IPS-20b (cell line): ENCODE results near the gene NTNG1.

Source experiments
- H3K27ac ChIP-seq: one replicate; pipeline ENCODE4 v1.5.1; 2013; ENCODE audit warnings: low read length
- H3K27me3 ChIP-seq: 2 replicates; pipeline ENCODE4 v1.6.1; 2013; ENCODE audit warnings: mild to moderate bottlenecking, low read length, inconsistent platforms; ENCODE audit not compliant: insufficient read depth
- H3K36me3 ChIP-seq: 2 replicates; pipeline ENCODE4 v1.6.1; 2013; ENCODE audit warnings: low read depth, mild to moderate bottlenecking, inconsistent platforms, low read length, moderate library complexity; ENCODE audit not compliant: insufficient read depth
- H3K4me1 ChIP-seq: 2 replicates; pipeline ENCODE4 v1.6.1; 2013; ENCODE audit warnings: mild to moderate bottlenecking, control low read depth, inconsistent platforms, low read length, moderate library complexity; ENCODE audit not compliant: insufficient read depth
- H3K4me3 ChIP-seq: 2 replicates; pipeline ENCODE4 v1.5.1; 2013; ENCODE audit warnings: mild to moderate bottlenecking, low read length, inconsistent platforms
- H3K9ac ChIP-seq: 2 replicates; pipeline ENCODE4 v1.6.1; 2013; ENCODE audit warnings: low read depth, mild to moderate bottlenecking, inconsistent platforms, low read length, moderate library complexity
- H3K9me3 ChIP-seq: 2 replicates; pipeline ENCODE4 v1.6.1; 2013; ENCODE audit warnings: mild to moderate bottlenecking, low read depth, low read length, inconsistent platforms; ENCODE audit not compliant: insufficient read depth

The NTNG1 gene

GRCh38 chr1:107246775-107247345 lies 106.0 kb downstream of the NTNG1 start:
- Histone ChIP-seq H3K36me3 (no peaks in the 10 kb centered on the region), H3K4me1 (peaks cover 27% of the 10 kb centered on the region; the same call in 1 of the 2 replicates), H3K9ac (no peak overlapping the region), H3K27ac (no peak overlapping the region), H3K9me3 (no peaks in the 10 kb centered on the region), H3K27me3 (no peaks in the 10 kb centered on the region), H3K4me3 (no peak overlapping the region)

GRCh38 chr1:107247679-107248078 lies 106.8 kb downstream of the NTNG1 start:
- H3K4me3 ChIP-seq, result no peak overlapping the region
- H3K27ac ChIP-seq, result no peak overlapping the region

GRCh38 chr1:107250169-107250568 lies 109.3 kb downstream of the NTNG1 start:
- Histone ChIP-seq H3K36me3 (no peaks in the 10 kb centered on the region), H3K4me3 (no peak overlapping the region), H3K9me3 (no peaks in the 10 kb centered on the region), H3K9ac (no peak overlapping the region), H3K27me3 (no peaks in the 10 kb centered on the region), H3K4me1 (peaks cover 34% of the 10 kb centered on the region; the same call in 1 of the 2 replicates), H3K27ac (no peak overlapping the region)

More at GRCh38 chr1:107247679-107248078, 106.8 kb downstream of the NTNG1 start:
- no peaks in the 10 kb centered on the region for H3K9me3 ChIP-seq
- peaks cover 23% of the 10 kb centered on the region; the same call in 1 of the 2 replicates for H3K4me1 ChIP-seq
- no peaks in the 10 kb centered on the region for H3K36me3 ChIP-seq
- H3K9ac ChIP-seq, result no peak overlapping the region
- H3K27me3 ChIP-seq, result no peaks in the 10 kb centered on the region

- Histone ChIP-seq H3K27ac (no peak overlapping the region), H3K36me3 (no peaks in the 10 kb centered on the region), H3K4me3 (no peak overlapping the region), H3K9ac (no peak overlapping the region), H3K9me3 (no peaks in the 10 kb centered on the region), H3K27me3 (no peaks in the 10 kb centered on the region), H3K4me1 (peaks cover 38% of the 10 kb centered on the region; the same call in 1 of the 2 replicates)
Observed at GRCh38 chr1:107251083-107251482, 110.2 kb downstream of the NTNG1 start.

- H3K4me1 ChIP-seq, result peaks cover 44% of the 10 kb centered on the region
Observed at GRCh38 chr1:107251839-107252238, 111.0 kb downstream of the NTNG1 start.

GRCh38 chr1:107252271-107252670 lies 111.4 kb downstream of the NTNG1 start:
- no peaks in the 10 kb centered on the region for H3K27me3 ChIP-seq
- no peak overlapping the region for H3K4me3 ChIP-seq
- H3K9ac ChIP-seq, result no peak overlapping the region
- peaks cover 40% of the 10 kb centered on the region for H3K4me1 ChIP-seq
- no peaks in the 10 kb centered on the region for H3K36me3 ChIP-seq
- H3K27ac ChIP-seq, result no peak overlapping the region
- H3K9me3 ChIP-seq, result no peaks in the 10 kb centered on the region

More at GRCh38 chr1:107251839-107252238, 111.0 kb downstream of the NTNG1 start:
- Histone ChIP-seq H3K27me3 (no peaks in the 10 kb centered on the region), H3K9ac (no peak overlapping the region), H3K36me3 (no peaks in the 10 kb centered on the region), H3K27ac (no peak overlapping the region), H3K4me3 (no peak overlapping the region), H3K9me3 (no peaks in the 10 kb centered on the region)

- Histone ChIP-seq H3K27ac (no peak overlapping the region), H3K9ac (no peak overlapping the region)
Observed at GRCh38 chr1:107254306-107254705, 113.5 kb downstream of the NTNG1 start.

GRCh38 chr1:107255469-107255868 lies 114.6 kb downstream of the NTNG1 start:
- Histone ChIP-seq H3K4me1 (peaks cover 23% of the 10 kb centered on the region), H3K9me3 (no peaks in the 10 kb centered on the region), H3K4me3 (no peak overlapping the region), H3K27ac (no peak overlapping the region), H3K36me3 (no peaks in the 10 kb centered on the region), H3K9ac (no peak overlapping the region), H3K27me3 (no peaks in the 10 kb centered on the region)

More at GRCh38 chr1:107254306-107254705, 113.5 kb downstream of the NTNG1 start:
- no peaks in the 10 kb centered on the region for H3K9me3 ChIP-seq
- no peaks in the 10 kb centered on the region for H3K36me3 ChIP-seq
- peaks cover 27% of the 10 kb centered on the region for H3K4me1 ChIP-seq
- no peaks in the 10 kb centered on the region for H3K27me3 ChIP-seq
- no peak overlapping the region for H3K4me3 ChIP-seq

- H3K27me3 ChIP-seq, result no peaks in the 10 kb centered on the region
- H3K4me1 ChIP-seq, result peaks cover 9% of the 10 kb centered on the region
- no peak overlapping the region for H3K27ac ChIP-seq
- H3K9me3 ChIP-seq, result no peaks in the 10 kb centered on the region
- H3K36me3 ChIP-seq, result no peaks in the 10 kb centered on the region
- no peak overlapping the region for H3K9ac ChIP-seq
- H3K4me3 ChIP-seq, result no peak overlapping the region
Observed at GRCh38 chr1:107262467-107263286, 121.8 kb downstream of the NTNG1 start.

- Histone ChIP-seq H3K9me3 (no peaks in the 10 kb centered on the region), H3K36me3 (no peaks in the 10 kb centered on the region), H3K27me3 (no peaks in the 10 kb centered on the region), H3K27ac (no peak overlapping the region), H3K9ac (no peak overlapping the region), H3K4me3 (no peak overlapping the region), H3K4me1 (peaks cover 10% of the 10 kb centered on the region)
Observed at GRCh38 chr1:107263291-107263915, 122.6 kb downstream of the NTNG1 start.

GRCh38 chr1:107264007-107264406 lies 123.2 kb downstream of the NTNG1 start:
- H3K9ac ChIP-seq, result no peak overlapping the region

More at GRCh38 chr1:107264007-107264406, 123.2 kb downstream of the NTNG1 start:
- Histone ChIP-seq H3K4me1 (peaks cover 10% of the 10 kb centered on the region), H3K27ac (no peak overlapping the region), H3K9me3 (no peaks in the 10 kb centered on the region), H3K36me3 (no peaks in the 10 kb centered on the region), H3K27me3 (no peaks in the 10 kb centered on the region), H3K4me3 (no peak overlapping the region)
